ENCODE data around the gene SLC9A7.

SLC9A7 gene

GRCh38 chrX:46710425-46710824, 48.5 kb downstream of the SLC9A7 start:
- Mint-ChIP-seq H3K9me3 (peaks cover 4% of the 10 kb centered on the region), H3K4me3 (no peak overlapping the region), H3K36me3 (ENCODE audit: low read depth) (no peaks in the 10 kb centered on the region), H3K27me3 (ENCODE audit: low read depth) (no peaks in the 10 kb centered on the region), H3K4me1 (no peaks in the 10 kb centered on the region), H3K27ac (no peak overlapping the region)
- no peak for TF ChIP-seq CTCF (IDR thresholded peaks at IDR 0.05; ENCODE audit: unreplicated experiment in 3 of 3)

GRCh38 chrX:46707274-46707965, 51.5 kb downstream of the SLC9A7 start:
- H3K4me1 Mint-ChIP-seq = no peaks in the 10 kb centered on the region
- H3K27me3 Mint-ChIP-seq (ENCODE audit: low read depth) = no peaks in the 10 kb centered on the region
- TF ChIP-seq CTCF (IDR thresholded peaks at IDR 0.05; ENCODE audit: unreplicated experiment in 3 of 3) = no peak
- H3K9me3 Mint-ChIP-seq = peaks cover 4% of the 10 kb centered on the region
- no peak overlapping the region for H3K27ac Mint-ChIP-seq
- no peak overlapping the region for H3K4me3 Mint-ChIP-seq
- H3K36me3 Mint-ChIP-seq (ENCODE audit: low read depth) = no peaks in the 10 kb centered on the region

- H3K9me3 Mint-ChIP-seq = peaks cover 6% of the 10 kb centered on the region
- H3K4me1 Mint-ChIP-seq = no peaks in the 10 kb centered on the region
- no peak overlapping the region for H3K27ac Mint-ChIP-seq
- no peaks in the 10 kb centered on the region for H3K27me3 Mint-ChIP-seq (ENCODE audit: low read depth)
- H3K36me3 Mint-ChIP-seq (ENCODE audit: low read depth) = no peaks in the 10 kb centered on the region
- no peak for TF ChIP-seq CTCF (IDR thresholded peaks at IDR 0.05; ENCODE audit: unreplicated experiment in 3 of 3)
- no peak overlapping the region for H3K4me3 Mint-ChIP-seq
Measured at GRCh38 chrX:46704767-46705386, 54.0 kb downstream of the SLC9A7 start.

GRCh38 chrX:46703980-46704379, 54.9 kb downstream of the SLC9A7 start:
- peak overlapping the region in 1 of 3 experiments; percentile 50 for H3K27ac Mint-ChIP-seq
- H3K9me3 Mint-ChIP-seq = peaks cover 6% of the 10 kb centered on the region
- H3K27me3 Mint-ChIP-seq (ENCODE audit: low read depth) = no peaks in the 10 kb centered on the region
- H3K4me1 Mint-ChIP-seq = no peaks in the 10 kb centered on the region
- TF ChIP-seq CTCF (IDR thresholded peaks at IDR 0.05; ENCODE audit: unreplicated experiment in 3 of 3) = no peak
- no peaks in the 10 kb centered on the region for H3K36me3 Mint-ChIP-seq (ENCODE audit: low read depth)
- H3K4me3 Mint-ChIP-seq = no peak overlapping the region

- Mint-ChIP-seq H3K9me3 (peaks cover 3% of the 10 kb centered on the region), H3K27me3 (ENCODE audit: low read depth) (no peaks in the 10 kb centered on the region), H3K4me1 (no peaks in the 10 kb centered on the region), H3K27ac (no peak overlapping the region), H3K36me3 (ENCODE audit: low read depth) (no peaks in the 10 kb centered on the region), H3K4me3 (no peak overlapping the region)
- no peak for TF ChIP-seq CTCF (IDR thresholded peaks at IDR 0.05; ENCODE audit: unreplicated experiment in 3 of 3)
Measured at GRCh38 chrX:46698691-46699090, 60.2 kb downstream of the SLC9A7 start.

GRCh38 chrX:46695491-46695890, 63.4 kb downstream of the SLC9A7 start:
- no peak for TF ChIP-seq CTCF (IDR thresholded peaks at IDR 0.05; ENCODE audit: unreplicated experiment in 3 of 3)
- no peaks in the 10 kb centered on the region for H3K4me1 Mint-ChIP-seq
- no peaks in the 10 kb centered on the region for H3K27me3 Mint-ChIP-seq (ENCODE audit: low read depth)
- H3K9me3 Mint-ChIP-seq = no peaks in the 10 kb centered on the region
- no peaks in the 10 kb centered on the region for H3K36me3 Mint-ChIP-seq (ENCODE audit: low read depth)
- H3K27ac Mint-ChIP-seq = no peak overlapping the region
- H3K4me3 Mint-ChIP-seq = no peak overlapping the region

Data from nephron (organoid).